HL-60/S4 treated with phorbol 12-myristate 13-acetate at 8.2 ng/mL for 4 days and 3 days (cell line): ENCODE data around the gene CHD6.

ENCODE experiments used
- in situ Hi-C: fragments of 300-500 bp; cut with MboI; formaldehyde crosslinking; loops from 2 replicates; pipeline ENCODE4 v1.15.0; 2022; ENCODE audit warnings: low sequenced_read_pairs

The CHD6 gene

GRCh38 chr20:41621971-41622370 lies 3.8 kb upstream of the CHD6 start:
- in situ Hi-C loops, result no loop called here

- in situ Hi-C loops, result no loop called here
Measured at GRCh38 chr20:41621421-41621820, 3.2 kb upstream of the CHD6 start.

GRCh38 chr20:41619360-41620100 lies 1.4 kb upstream of the CHD6 start:
- in situ Hi-C loops, result no loop called here

- in situ Hi-C loops, result no loop called here
Measured at GRCh38 chr20:41618807-41619311, 682 bp upstream of the CHD6 start.

GRCh38 chr20:41617059-41617901 lies 897 bp downstream of the CHD6 start:
- in situ Hi-C loops, result no loop called here

- in situ Hi-C loops, result no loop called here
Measured at GRCh38 chr20:41616228-41616627, 1.9 kb downstream of the CHD6 start.

GRCh38 chr20:41615676-41616075 lies 2.5 kb downstream of the CHD6 start:
- in situ Hi-C loops, result no loop called here

- in situ Hi-C loops, result no loop called here
Measured at GRCh38 chr20:41615110-41615509, 3.1 kb downstream of the CHD6 start.

GRCh38 chr20:41613321-41613720 lies 4.9 kb downstream of the CHD6 start:
- in situ Hi-C loops, result no loop called here

- in situ Hi-C loops, result no loop called here
Measured at GRCh38 chr20:41609474-41609873, 8.7 kb downstream of the CHD6 start.

- in situ Hi-C loops, result no loop called here
Measured at GRCh38 chr20:41608606-41609005, 9.6 kb downstream of the CHD6 start.

GRCh38 chr20:41607791-41608190 lies 10.4 kb downstream of the CHD6 start:
- in situ Hi-C loops, result no loop called here

GRCh38 chr20:41604002-41604401 lies 14.2 kb downstream of the CHD6 start:
- in situ Hi-C loops, result no loop called here

- in situ Hi-C loops, result no loop called here
Measured at GRCh38 chr20:41601742-41602141, 16.4 kb downstream of the CHD6 start.

- in situ Hi-C loops, result no loop called here
Measured at GRCh38 chr20:41600926-41601631, 17.1 kb downstream of the CHD6 start.

GRCh38 chr20:41599699-41600104 lies 18.5 kb downstream of the CHD6 start:
- in situ Hi-C loops, result no loop called here

GRCh38 chr20:41598719-41599118 lies 19.5 kb downstream of the CHD6 start:
- in situ Hi-C loops, result no loop called here

- in situ Hi-C loops, result no loop called here
Measured at GRCh38 chr20:41594514-41595322, 23.5 kb downstream of the CHD6 start.

- in situ Hi-C loops, result no loop called here
Measured at GRCh38 chr20:41592516-41593216, 25.5 kb downstream of the CHD6 start.

- in situ Hi-C loops, result no loop called here
Measured at GRCh38 chr20:41587956-41588355, 30.2 kb downstream of the CHD6 start.
